Fibroblast of skin of right biceps (primary cell): ENCODE results near the gene LRRC8C.
A peak's percentile ranks its signal among the peaks of the same experiment; 100 is the strongest.
"Not testable (repeated sequence)": the region's sequence is repeated elsewhere in the genome, so short reads cannot be mapped to it uniquely, and the experiment has no call there.

Source experiments
- DNase-seq: peaks from one replicate; pipeline ENCODE4 v3.0.0-alpha.2; 2013

LRRC8C gene

GRCh38 chr1:89673251-89673650 is 40.3 kb downstream of the LRRC8C start:
- no peak for DNase-seq

- DNase-seq = no peak
Measured at GRCh38 chr1:89675677-89676076, 42.8 kb downstream of the LRRC8C start.

DNA sequence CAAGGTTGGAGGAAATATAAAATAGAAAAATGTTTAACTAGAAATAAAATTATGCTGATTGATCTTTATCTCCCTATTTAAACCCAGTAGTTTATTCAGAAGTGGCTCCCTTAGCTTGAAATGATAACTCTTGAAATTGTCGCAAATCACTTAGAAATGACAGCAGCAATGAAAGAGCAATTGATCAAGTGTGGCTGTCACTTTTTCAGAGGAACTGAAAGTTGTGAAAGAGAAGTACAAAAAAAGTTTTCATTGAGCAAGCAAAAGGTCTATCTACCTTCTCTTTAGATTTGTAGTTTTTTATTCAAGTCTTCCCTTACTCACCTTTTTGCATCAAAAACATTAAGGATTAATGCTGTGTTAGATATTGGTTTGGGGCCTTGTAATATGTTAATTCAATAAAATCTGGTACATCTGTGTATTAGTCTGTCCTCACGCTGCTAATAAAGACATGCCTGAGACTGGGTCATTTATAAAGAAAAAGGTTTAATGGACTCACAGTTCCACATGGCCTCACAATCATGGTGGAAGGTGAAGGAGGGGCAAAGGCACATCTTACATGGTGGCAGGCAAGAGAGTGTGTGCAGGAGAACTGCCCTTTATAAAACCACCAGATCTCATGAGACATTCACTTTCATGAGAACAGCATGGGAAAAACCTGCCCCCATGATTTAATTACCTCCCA is 48.3 kb downstream of the LRRC8C start:
- no peak for DNase-seq

- no peak for DNase-seq
Measured at GRCh38 chr1:89682611-89683010, 49.7 kb downstream of the LRRC8C start.

DNA sequence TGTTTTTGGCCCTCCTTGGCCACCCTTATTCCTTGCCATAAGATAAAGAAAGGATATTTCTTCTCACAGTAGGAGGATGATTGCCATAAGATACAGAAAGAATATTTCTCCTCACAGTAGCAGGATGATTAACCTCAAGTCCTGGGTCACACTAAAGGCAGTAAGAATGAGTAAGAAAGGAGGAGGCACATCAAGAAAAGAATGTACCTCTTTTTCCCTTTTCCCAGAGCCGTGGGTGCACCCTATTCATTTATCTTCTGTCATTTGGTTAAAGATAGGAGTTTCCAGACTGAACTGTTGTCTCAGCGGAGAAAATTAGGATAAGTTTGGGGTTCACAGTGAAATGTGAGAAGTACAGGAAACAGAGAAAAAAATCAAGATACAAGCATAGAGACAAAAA is 52.5 kb downstream of the LRRC8C start:
- no peak for DNase-seq

- no peak for DNase-seq
Measured at GRCh38 chr1:89686520-89686919, 53.6 kb downstream of the LRRC8C start.

DNA sequence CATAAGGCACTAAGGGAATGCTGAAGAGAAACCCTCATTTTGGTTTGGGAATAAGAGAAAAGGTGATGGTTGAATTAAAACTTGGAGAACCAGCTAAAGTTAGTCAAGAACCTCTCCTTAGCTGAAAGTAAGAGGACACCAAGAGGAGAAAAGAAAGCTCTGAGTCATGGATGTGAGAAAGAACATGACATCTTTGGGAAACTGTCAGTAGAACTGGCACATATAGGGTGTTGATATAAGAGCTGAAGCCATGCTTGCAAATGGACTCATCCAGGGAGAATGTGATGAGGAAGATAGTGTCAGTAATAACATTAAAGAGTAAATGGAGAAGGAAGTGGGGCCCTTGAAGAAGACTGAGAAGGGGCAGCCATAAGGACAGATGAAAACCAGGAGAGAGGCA is 54.3 kb downstream of the LRRC8C start:
- DNase-seq = peak; percentile 50

GRCh38 chr1:89688607-89689006 is 55.7 kb downstream of the LRRC8C start:
- DNase-seq = no peak

- DNase-seq = no peak
Measured at GRCh38 chr1:89689234-89689633, 56.3 kb downstream of the LRRC8C start.

GRCh38 chr1:89690595-89690994 is 57.7 kb downstream of the LRRC8C start:
- no peak for DNase-seq

GRCh38 chr1:89692601-89693521 is 59.9 kb downstream of the LRRC8C start:
- no peak for DNase-seq

DNA sequence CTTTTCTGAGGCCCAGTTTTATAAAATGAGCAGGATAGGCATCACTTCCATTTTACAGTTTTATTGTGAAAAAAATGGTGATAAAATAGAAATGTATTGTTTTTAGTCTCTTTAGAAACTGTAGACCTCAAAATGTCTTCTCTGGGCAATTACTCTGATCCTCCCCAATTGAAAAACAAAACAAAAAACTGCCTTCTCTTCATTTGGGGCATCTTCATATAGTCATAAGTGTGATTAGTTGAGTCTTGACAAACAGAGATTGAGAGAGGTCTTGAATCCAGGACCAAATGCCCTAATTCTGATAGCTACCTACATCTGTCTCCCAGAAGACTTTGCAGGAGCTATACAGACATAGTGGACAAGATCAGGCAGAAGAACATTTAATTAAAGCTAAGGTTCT is 62.9 kb downstream of the LRRC8C start:
- DNase-seq = no peak

GRCh38 chr1:89697383-89697782 is 64.5 kb downstream of the LRRC8C start:
- DNase-seq = peak; percentile 27

DNA sequence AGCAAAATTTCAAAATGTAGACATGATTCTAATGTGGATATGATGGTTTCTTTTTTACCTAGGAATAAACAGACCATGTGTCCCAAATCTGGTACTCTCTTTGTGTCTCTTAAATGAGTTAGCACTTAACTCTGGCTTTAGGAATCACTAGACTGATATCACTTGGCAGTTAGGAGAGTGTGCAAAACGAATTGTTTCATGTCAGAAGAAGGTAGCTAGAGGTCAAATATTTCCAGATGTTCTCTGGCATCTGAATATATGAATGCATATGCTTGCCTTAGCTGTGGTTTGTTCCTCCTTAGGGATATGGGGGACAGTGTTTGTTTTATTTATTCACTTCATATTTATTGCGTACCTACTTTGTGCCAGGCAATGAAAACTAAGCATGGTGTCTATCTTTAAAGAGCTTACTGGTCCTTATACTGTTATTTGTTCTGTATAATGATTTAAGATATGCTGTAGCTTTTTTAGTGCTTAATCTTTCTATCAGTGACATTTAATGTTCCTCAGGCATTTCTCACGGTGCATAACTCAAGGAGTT is 65.2 kb downstream of the LRRC8C start:
- no peak for DNase-seq

DNA sequence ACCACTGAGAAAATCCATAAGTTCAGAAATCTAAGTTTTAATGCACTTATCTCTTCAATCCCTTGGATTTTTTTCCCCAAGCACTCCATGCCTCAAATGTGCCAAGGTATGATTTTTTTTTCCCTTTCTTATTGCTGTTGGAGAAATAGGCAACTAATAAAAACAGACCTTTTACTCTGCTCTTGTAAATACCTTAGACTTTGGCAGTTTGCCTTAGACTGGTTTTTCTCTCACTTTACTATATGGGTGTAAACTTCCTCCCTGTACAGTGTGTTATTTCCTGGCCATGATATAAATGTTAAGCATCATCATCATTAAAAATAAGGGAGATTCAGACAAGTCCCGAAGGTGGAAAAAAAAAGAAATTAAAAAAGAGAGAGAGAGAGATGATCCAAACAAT is 65.7 kb downstream of the LRRC8C start:
- DNase-seq = no peak

DNA sequence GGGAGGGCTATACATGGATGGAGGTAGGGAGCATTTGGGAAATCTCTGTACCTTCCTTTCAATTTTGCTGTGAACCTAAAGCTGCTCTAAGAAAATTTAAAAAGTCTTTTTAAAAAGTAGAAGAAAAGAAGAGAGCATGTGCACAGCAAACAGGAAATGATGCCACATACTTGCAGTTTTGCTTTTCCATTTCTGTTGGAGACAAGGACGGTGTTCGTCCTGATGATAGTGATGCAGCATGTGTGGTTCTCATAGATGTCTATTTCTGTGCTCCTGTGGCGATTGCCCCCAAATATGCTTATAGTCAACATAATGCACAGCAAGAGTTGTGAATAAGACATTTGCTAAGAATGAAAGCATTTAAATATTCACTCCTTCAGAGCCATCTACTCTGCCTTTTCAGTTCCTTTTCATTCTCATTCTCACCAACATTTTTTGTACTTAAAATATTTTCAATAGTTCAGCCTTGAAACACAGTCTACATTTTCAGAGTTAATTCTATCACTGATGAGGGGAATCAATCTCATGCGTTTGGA is 66.6 kb downstream of the LRRC8C start:
- no peak for DNase-seq

- peak; percentile 41 for DNase-seq
Measured at GRCh38 chr1:89701746-89702241, 68.9 kb downstream of the LRRC8C start.

GRCh38 chr1:89702520-89703045 is 69.7 kb downstream of the LRRC8C start:
- DNase-seq = no peak

GRCh38 chr1:89703469-89703868 is 70.5 kb downstream of the LRRC8C start:
- DNase-seq = no peak

GRCh38 chr1:89704014-89704413 is 71.1 kb downstream of the LRRC8C start:
- no peak for DNase-seq

DNA sequence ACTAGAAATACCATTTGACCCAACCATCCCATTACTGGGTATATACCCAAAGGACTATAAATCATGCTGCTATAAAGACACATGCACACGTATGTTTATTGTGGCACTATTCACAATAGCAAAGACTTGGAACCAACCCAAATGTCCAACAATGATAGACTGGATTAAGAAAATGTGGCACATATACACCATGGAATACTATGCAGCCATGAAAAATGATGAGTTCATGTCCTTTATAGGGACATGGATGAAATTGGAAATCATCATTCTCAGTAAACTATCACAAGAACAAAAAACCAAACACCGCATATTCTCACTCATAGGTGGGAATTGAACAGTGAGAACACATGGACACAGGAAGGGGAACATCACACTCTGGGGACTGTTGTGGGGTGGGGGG is 72.0 kb downstream of the LRRC8C start:
- DNase-seq = not testable (repeated sequence)

- DNase-seq = no peak
Measured at GRCh38 chr1:89705901-89706699, 73.2 kb downstream of the LRRC8C start.

DNA sequence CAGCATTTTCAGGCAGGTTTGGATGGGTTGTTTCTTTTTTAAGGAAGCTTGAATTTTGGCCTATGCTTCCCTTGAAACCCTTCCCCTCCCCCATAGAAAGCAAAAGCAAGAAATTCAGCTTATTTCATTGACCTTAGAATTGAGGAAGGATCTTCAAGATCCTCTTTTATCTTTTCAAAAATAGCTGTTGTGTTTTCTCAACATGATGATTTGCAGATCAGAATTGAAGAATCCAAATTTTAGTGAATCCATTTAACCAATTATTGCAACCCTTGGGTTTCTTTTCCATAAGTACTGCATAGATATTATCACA is 73.7 kb downstream of the LRRC8C start:
- no peak for DNase-seq
